HS-27A (cell line): Measurements from ENCODE around the gene KIAA0825.
"Not testable (repeated sequence)": the region's sequence is repeated elsewhere in the genome, so short reads cannot be mapped to it uniquely, and the experiment has no call there.

Experiments
- DNase-seq: peaks from one replicate; pipeline ENCODE4 v3.0.0-alpha.2; 2012; ENCODE audit warnings: low read depth, missing footprints

KIAA0825 gene

GRCh38 chr5:94375801-94376200 lies 242.6 kb downstream of the KIAA0825 start:
- DNase-seq, result no peak

DNA sequence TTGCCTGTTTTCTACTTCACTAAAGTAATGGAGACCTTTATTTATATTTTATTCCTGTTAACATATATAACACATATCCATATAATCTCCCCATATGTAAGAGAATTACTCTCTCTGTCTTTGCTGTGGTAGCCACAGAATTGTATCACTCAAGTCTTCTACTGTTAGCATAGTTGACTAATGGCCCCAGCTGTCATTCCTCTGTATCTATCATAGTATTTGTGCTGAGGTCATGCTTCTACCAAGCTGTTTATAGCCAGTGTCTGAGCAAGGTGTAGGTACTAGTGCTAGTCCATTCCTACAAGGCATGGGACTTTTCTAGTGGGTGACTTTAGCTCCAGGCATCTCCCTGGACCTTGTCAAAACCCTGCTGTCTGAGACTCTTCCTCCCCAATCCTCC lies 244.1 kb downstream of the KIAA0825 start:
- no peak for DNase-seq

DNA sequence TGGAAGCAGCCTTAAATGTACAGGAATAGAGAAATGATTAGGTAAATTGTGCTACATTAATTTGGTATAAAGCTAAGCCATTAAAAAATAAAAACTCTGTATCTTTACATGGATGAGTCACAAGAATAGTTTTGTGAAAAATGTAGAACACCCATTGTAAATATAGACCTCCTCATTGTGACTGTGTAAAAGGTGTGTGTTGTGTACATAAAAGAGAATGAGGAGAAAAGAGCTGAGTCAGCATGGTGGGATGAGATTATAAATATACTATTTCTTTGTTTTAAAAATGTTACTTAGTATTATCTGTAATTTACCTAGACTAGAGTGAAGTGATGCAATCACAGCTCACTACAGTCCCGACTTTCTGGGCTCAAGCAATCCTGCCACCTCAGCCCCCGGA lies 250.5 kb downstream of the KIAA0825 start:
- DNase-seq, result no peak

DNA sequence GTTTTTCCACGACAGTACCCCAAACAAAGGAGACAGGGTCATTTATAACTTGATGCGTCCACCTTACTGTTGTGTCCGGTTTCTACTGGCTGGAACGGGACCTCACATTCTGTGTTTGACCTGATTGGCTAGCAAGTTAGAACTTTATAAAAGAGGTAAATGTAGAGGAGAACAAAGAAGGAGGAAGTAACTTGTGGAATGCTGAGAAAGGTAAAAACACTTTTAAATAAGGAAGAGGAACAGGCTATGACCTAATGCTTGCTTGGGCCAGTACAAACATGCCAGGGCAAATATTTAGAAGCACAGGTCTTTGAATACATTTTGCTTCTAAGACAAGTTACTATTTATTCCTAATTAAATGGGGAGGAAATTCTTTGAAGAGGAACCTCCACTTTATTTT lies 251.6 kb downstream of the KIAA0825 start:
- no peak for DNase-seq

GRCh38 chr5:94362857-94363256 lies 255.5 kb downstream of the KIAA0825 start:
- DNase-seq, result no peak

DNA sequence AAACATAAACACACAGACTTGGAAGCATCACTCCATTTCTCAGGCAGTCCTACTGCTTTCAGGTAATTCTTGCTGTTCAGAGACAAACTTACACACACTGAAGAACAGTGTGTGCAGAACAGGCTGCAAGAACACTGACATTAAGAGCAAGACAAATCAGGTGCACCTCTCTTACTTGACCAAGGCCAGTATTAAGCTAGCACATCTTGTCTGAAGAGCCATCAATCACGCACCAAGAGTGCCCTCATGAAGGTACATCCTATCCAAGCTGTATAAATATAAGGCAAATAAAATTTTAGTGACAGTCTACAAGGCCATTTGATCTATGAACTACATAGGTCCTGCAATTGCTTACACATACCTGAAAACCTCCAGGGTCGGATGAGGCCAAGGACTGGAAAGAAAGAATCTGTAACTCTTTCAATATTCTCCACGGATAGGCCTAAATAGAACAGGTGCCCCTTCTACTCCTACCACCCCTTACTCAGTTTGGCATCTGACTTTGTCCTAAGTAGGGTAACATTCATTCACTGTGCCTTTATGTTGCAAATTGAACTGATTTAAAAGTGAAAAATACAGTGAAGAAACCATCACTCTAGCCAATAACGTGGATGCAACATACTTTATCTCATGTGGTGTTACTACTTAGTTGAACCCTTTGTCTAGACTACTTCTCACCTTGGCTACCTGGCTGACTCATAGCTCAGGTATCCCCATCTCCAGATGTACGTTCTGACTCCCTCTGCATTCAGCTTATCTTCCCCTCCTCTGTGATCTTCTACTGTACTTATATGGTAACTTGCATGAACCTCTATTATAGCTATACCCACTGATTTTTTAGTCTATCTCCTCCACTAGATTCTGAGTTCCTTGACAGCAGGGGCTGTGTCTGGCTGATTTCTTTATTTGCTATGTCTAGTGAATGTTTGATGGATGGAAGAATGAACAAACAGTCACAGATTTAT lies 256.3 kb downstream of the KIAA0825 start:
- DNase-seq, result no peak

DNA sequence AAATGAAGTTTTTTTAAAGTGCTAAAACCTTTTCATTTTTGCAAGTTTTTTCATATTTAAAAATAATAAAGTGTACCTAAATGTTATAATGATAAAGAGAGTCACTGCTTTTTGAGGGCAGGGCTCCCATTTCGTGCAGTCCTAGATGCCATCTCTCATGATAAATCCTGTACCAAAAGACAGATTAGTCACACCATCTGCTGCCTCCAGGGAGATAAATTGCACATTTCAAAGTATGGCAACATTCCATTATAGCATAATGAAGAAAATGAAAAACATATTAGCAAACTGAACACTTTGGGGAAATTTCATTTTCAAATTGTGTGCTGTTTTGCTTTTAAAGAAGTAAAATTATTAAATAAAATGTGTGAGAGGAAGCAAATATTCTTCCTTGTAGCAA lies 257.2 kb downstream of the KIAA0825 start:
- DNase-seq, result no peak

GRCh38 chr5:94360382-94361130 lies 257.8 kb downstream of the KIAA0825 start:
- DNase-seq, result no peak

GRCh38 chr5:94359880-94360279 lies 258.5 kb downstream of the KIAA0825 start:
- no peak for DNase-seq

DNA sequence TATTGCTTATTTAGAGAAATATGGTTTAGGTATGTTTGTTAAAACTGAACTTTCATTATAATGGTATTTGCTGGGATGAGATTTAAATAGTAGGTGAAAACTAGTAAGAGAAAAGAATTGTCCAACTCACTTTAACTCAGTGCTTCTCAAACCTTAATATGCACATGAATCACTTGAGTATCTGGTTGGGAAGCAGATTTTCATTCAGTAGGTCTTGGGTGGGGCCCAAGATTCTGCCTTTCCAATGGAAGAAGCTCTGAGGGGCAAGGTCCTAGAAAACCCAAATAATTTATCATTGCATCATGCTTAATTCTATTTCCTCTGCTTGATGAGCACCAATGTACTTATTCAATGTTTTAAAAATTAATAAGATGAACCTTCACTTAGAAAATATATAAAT lies 262.6 kb downstream of the KIAA0825 start:
- no peak for DNase-seq

- not testable (repeated sequence) for DNase-seq
Observed at GRCh38 chr5:94354837-94355485, 263.4 kb downstream of the KIAA0825 start.

DNA sequence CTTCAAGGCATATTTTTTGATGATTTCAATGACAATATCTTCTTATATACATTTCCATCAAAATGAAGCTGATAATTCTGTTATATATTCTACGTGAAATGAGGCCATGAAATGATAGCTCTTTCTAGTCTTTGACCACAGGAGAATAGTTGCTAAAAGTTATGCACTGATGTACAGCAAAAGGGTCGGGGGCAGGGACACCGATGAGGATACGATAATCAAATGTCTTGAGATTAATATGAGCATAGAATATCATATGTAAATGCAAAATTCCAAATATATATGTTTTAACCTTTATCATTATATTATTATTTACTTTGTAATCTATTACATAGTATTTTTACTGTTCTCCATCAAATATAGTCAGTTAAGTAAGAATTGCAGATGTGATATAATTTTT lies 264.8 kb downstream of the KIAA0825 start:
- no peak for DNase-seq

DNA sequence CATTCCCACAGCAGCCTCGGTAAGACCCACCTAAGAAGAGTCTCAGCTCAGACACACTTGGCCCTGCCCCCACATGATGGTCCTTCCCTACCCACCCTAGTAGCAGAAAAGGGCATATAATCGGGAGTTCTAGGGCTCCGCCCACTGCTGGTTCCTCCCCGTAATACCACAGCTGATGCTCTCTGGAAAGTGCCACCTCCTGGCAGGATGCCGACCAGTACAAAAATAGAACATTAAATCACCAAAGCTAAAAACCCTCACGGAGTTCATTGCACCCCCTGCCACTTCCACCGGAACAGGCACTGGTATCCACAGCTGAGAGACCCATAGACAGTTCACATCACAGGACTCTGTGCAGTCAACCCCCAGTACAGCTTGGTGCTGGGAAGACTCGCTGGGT lies 271.3 kb downstream of the KIAA0825 start:
- DNase-seq, result no peak

DNA sequence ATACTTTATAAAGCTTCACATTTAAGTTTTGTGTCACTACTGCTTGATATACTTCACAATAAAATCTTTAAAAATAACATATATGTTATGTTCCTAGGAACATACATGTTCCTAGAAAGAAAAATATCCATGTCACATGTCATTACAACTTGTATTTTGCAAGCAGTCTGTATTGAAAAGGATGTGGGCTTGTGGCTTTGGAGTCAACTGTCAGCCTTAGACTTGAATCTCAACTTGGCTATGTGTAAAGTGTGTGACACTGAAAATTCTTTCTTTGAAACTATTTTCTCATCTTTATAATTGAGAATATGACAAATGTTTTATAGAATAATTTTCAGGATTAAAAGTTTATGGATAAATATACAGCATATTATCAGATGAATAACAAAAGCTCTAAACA lies 273.1 kb downstream of the KIAA0825 start:
- no peak for DNase-seq

GRCh38 chr5:94337617-94338016 lies 280.8 kb downstream of the KIAA0825 start:
- DNase-seq, result no peak

DNA sequence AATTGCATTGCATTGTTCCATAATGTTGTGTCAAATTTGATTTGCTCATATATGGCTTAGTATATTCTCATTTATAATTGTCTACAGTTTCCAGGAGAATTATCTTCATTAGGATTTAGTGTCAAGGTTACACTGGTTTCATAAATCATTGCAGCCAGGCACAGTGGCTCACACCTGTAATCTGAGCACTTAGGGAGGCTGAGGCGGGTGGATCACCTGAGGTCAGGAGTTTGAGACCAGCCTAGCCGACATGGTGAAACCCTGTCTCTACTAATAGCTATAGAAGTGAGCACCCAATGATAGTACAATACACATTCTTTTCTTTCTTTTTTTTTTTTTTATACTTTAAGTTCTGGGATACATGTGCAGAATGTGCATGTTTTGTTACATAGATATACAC lies 282.5 kb downstream of the KIAA0825 start:
- no peak for DNase-seq

- no peak for DNase-seq
Observed at GRCh38 chr5:94329115-94329514, 289.3 kb downstream of the KIAA0825 start.

GRCh38 chr5:94326586-94326985 lies 291.8 kb downstream of the KIAA0825 start:
- peak; percentile 59 for DNase-seq

- no peak for DNase-seq
Observed at GRCh38 chr5:94316916-94317838, 301.2 kb downstream of the KIAA0825 start.

- no peak for DNase-seq
Observed at GRCh38 chr5:94314460-94315131, 303.8 kb downstream of the KIAA0825 start.

DNA sequence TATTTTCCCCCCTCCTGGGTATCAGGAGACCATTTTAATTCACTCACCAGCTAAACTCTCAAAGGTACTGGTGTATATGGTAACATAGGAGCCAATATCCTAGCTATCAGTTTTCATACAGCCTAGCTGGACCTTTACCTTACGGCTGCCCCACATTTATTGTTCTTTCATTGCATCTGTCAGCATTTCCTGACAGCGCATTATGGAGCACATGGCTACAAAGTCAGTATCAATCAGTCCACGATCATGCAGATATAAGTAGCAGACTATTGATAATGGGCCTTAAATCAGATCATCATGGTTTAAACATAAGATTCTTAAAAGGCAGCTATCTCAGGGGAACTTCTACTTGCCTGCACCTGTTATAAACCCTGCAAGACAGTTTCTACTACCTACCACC lies 304.7 kb downstream of the KIAA0825 start:
- DNase-seq, result no peak
